ENCODE results near the gene GUCY2C.

DNA sequence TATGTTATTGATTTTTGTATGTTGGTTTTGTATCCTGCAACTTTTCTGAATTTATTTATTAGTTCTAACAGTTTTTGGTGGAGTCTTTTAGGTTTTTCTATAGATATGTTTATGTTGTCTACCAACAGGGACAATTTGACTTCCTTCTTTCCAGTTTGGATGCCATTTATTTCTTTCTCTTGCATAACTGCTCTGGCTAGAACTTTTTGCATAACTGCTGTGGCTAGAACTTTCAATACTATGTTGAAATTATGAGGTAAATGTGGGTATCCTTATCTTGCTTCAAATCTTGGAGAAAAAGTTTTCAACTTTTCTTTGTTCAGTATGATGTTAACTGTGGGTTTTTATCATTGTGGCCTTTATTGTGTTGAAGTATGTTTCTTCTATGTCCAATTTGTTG, 88.8 kb downstream of the GUCY2C start:
- TF ChIP-seq ZFP3 (CRISPR knock-in tag; IDR thresholded peaks at IDR 0.05) = no peak
- TF ChIP-seq ESRRG (CRISPR knock-in tag; IDR thresholded peaks at IDR 0.05) = no peak
- no peak for TF ChIP-seq ZNF8 (CRISPR knock-in tag; IDR thresholded peaks at IDR 0.05)
- TF ChIP-seq ZFP30 (CRISPR knock-in tag; IDR thresholded peaks at IDR 0.05) = no peak
- TF ChIP-seq, protein P1, sequence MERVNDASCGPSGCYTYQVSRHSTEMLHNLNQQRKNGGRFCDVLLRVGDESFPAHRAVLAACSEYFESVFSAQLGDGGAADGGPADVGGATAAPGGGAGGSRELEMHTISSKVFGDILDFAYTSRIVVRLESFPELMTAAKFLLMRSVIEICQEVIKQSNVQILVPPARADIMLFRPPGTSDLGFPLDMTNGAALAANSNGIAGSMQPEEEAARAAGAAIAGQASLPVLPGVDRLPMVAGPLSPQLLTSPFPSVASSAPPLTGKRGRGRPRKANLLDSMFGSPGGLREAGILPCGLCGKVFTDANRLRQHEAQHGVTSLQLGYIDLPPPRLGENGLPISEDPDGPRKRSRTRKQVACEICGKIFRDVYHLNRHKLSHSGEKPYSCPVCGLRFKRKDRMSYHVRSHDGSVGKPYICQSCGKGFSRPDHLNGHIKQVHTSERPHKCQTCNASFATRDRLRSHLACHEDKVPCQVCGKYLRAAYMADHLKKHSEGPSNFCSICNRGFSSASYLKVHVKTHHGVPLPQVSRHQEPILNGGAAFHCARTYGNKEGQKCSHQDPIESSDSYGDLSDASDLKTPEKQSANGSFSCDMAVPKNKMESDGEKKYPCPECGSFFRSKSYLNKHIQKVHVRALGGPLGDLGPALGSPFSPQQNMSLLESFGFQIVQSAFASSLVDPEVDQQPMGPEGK (CRISPR knock-in tag; IDR thresholded peaks at IDR 0.05; ENCODE audit: borderline replicate concordance) = no peak
- TF ChIP-seq, protein P2, sequence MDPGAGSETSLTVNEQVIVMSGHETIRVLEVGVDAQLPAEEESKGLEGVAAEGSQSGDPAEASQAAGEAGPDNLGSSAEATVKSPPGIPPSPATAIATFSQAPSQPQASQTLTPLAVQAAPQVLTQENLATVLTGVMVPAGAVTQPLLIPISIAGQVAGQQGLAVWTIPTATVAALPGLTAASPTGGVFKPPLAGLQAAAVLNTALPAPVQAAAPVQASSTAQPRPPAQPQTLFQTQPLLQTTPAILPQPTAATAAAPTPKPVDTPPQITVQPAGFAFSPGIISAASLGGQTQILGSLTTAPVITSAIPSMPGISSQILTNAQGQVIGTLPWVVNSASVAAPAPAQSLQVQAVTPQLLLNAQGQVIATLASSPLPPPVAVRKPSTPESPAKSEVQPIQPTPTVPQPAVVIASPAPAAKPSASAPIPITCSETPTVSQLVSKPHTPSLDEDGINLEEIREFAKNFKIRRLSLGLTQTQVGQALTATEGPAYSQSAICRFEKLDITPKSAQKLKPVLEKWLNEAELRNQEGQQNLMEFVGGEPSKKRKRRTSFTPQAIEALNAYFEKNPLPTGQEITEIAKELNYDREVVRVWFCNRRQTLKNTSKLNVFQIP (CRISPR knock-in tag; IDR thresholded peaks at IDR 0.05; ENCODE audit: borderline replicate concordance, low read depth) = no peak
- no peak for TF ChIP-seq RARB (CRISPR knock-in tag; IDR thresholded peaks at IDR 0.05)
- TF ChIP-seq SNAI2 (CRISPR knock-in tag; IDR thresholded peaks at IDR 0.05) = no peak
- TF ChIP-seq, protein P3, sequence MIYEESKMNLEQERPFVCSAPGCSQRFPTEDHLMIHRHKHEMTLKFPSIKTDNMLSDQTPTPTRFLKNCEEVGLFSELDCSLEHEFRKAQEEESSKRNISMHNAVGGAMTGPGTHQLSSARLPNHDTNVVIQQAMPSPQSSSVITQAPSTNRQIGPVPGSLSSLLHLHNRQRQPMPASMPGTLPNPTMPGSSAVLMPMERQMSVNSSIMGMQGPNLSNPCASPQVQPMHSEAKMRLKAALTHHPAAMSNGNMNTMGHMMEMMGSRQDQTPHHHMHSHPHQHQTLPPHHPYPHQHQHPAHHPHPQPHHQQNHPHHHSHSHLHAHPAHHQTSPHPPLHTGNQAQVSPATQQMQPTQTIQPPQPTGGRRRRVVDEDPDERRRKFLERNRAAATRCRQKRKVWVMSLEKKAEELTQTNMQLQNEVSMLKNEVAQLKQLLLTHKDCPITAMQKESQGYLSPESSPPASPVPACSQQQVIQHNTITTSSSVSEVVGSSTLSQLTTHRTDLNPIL (CRISPR knock-in tag; IDR thresholded peaks at IDR 0.05; ENCODE audit: low read depth) = no peak
- TF ChIP-seq, protein P4, sequence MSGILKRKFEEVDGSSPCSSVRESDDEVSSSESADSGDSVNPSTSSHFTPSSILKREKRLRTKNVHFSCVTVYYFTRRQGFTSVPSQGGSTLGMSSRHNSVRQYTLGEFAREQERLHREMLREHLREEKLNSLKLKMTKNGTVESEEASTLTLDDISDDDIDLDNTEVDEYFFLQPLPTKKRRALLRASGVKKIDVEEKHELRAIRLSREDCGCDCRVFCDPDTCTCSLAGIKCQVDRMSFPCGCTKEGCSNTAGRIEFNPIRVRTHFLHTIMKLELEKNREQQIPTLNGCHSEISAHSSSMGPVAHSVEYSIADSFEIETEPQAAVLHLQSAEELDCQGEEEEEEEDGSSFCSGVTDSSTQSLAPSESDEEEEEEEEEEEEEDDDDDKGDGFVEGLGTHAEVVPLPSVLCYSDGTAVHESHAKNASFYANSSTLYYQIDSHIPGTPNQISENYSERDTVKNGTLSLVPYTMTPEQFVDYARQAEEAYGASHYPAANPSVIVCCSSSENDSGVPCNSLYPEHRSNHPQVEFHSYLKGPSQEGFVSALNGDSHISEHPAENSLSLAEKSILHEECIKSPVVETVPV (CRISPR knock-in tag; IDR thresholded peaks at IDR 0.05) = no peak
- TF ChIP-seq ZC3H10 (CRISPR knock-in tag; IDR thresholded peaks at IDR 0.05) = no peak
- no peak for TF ChIP-seq BACH2 (CRISPR knock-in tag; IDR thresholded peaks at IDR 0.05; ENCODE audit: borderline replicate concordance)
- no peak for TF ChIP-seq ZNF565 (CRISPR knock-in tag; conservative IDR thresholded peaks at IDR 0.05; ENCODE audit: low read depth)
- no peak for TF ChIP-seq CSDC2 (CRISPR knock-in tag; IDR thresholded peaks at IDR 0.05)
